ENCODE data around the gene ZNF318.
"Not testable (repeated sequence)": the region's sequence is repeated elsewhere in the genome, so short reads cannot be mapped to it uniquely, and the experiment has no call there.

The ZNF318 gene

GRCh38 chr6:43386492-43386891, 17.0 kb upstream of the ZNF318 start:
- no peak for DNase-seq

GRCh38 chr6:43383021-43383667, 13.7 kb upstream of the ZNF318 start:
- DNase-seq: no peak

GRCh38 chr6:43380858-43381257, 11.4 kb upstream of the ZNF318 start:
- not testable (repeated sequence) for DNase-seq

DNA sequence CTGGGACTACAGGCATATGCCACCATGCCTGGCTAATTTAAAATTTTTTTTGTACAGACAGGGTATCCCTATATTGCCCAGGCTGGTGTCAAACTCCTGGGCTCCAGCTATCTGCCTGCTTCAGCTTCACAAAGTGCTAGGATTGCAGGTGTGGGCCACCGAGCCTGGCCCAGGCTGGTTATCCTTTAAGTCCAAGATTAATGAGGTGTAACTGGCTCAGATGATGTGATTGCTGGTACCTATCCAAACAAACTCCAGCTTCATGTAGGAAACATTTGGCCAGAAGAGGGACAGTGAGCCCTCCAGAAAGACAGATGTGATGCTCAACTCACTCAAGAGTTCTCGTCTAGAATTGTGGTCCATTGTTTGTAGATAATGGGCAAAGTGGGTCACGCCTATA, 9.2 kb upstream of the ZNF318 start:
- DNase-seq: no peak

- no peak for DNase-seq
Observed at GRCh38 chr6:43377710-43378229, 8.3 kb upstream of the ZNF318 start.

GRCh38 chr6:43376551-43376981, 7.1 kb upstream of the ZNF318 start:
- DNase-seq: no peak

GRCh38 chr6:43375693-43376092, 6.2 kb upstream of the ZNF318 start:
- DNase-seq: no peak

- DNase-seq: no peak
Observed at GRCh38 chr6:43373252-43373875, 3.9 kb upstream of the ZNF318 start.

- not testable (repeated sequence) for DNase-seq
Observed at GRCh38 chr6:43370003-43370580, 645 bp upstream of the ZNF318 start.

GRCh38 chr6:43368259-43369160, 937 bp downstream of the ZNF318 start:
- peak; percentile 8 for DNase-seq

DNA sequence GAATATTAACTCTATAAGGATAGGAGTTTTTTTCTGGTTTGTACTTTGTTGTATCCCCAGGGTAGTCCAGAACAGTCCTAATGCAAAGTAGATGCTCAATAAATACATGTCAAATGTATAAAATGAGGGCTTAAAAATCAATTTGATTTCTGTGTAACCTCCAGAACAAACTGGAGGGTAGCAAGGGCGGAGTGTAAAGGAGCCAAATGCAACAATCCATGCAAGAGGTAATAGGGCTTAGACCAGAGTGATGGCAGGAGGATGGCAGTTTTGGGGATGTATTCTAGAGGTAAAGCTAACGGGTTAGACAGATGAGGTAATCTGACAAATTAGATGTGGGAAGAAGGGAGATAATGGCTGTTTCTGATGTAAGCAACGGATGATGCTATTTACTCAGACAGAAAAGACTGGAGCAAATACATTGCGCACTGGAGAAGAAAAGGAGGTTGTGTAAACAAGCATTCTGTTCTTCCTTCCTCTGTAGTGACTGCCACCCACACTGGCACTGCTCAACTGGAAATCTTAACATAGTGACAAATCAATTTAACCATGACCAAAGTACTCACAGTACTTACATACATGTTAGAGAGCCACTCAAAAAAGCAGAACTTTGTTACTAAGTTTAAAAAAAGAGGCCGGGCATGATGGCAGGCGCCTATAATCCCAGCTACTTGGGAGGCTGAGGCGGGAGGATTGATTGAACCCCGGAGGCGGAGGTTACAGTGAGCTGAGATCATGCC, 2.0 kb downstream of the ZNF318 start:
- no peak for DNase-seq

- no peak for DNase-seq
Observed at GRCh38 chr6:43361269-43361668, 8.2 kb downstream of the ZNF318 start.

DNA sequence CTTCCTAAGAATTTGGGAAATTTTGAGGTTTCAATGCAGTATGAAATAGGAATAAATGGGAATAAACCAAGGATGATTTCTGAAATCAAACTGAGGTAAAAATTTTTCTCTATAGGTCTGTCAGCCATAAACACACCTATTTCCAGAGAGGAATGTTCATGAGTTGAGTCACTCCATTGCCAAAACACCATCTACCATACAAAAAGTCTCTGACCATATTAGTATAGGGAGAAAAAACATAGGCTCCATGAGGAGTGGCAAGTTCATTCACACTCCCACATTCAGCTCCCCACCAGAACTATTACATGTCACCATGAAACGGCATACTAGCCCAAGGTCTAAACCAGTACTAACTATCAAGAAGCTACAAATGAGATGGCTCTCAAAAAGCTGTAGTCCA, 9.6 kb downstream of the ZNF318 start:
- no peak for DNase-seq

- no peak for DNase-seq
Observed at GRCh38 chr6:43359381-43359780, 10.1 kb downstream of the ZNF318 start.

- no peak for DNase-seq
Observed at GRCh38 chr6:43355862-43356590, 13.4 kb downstream of the ZNF318 start.

DNA sequence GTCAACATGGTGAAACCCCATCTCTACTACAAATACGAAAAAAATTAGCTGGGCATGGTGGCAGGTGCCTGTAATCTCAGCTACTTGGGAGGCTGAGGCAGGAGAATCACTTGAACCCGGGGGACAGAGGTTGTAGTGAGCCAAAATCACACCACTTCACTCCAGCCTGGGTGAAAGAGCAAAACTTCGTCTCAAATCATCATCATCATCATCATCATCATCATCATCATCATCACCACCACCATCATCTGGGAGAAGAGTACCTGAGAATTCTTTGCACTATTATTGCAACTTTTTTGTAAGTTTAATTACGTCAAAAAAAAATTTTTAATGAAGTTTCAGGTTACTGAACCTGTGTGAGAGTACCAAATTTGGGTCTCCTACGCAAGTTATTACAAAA, 17.5 kb downstream of the ZNF318 start:
- not testable (repeated sequence) for DNase-seq

- DNase-seq: no peak
Observed at GRCh38 chr6:43347444-43347843, 22.0 kb downstream of the ZNF318 start.

DNA sequence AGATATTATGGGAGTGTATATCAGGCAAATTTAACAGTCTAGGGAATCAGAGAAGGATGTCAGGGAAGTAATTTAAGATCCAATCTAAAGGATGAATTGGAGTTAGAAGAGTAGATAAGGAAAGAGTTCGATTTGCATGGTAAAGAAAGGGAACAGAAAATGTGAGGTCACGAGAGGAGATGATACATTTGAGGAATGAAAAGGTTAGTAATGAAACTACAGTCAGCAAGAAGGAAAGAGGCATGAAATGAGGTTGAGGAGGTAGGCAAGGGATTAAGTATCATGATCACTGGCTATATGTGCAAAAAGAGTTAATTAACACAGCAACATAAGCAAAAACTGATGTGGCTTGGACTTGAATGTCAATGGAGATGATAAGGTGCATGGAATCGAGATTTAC, 22.4 kb downstream of the ZNF318 start:
- DNase-seq: no peak

DNA sequence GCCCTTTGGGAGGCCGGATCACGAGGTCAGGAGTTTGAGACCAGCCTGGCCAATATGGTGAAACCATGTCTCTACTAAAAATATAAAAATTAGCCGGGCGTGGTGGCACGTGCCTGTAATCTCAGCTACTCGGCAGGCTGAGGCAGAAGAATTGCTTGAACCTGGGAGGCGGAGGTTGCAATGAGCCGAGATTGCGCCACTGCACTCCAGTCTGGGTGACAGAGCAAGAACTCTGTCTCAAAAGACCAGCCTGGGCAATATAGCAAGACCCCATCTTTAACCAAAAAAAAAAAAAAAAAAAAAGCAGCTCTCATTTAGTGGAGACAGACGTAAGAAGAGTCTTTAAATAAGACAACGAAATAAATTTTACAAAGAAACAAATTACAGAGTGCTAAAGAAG, 23.2 kb downstream of the ZNF318 start:
- DNase-seq: not testable (repeated sequence)

GRCh38 chr6:43339168-43339567, 30.3 kb downstream of the ZNF318 start:
- DNase-seq: no peak

DNA sequence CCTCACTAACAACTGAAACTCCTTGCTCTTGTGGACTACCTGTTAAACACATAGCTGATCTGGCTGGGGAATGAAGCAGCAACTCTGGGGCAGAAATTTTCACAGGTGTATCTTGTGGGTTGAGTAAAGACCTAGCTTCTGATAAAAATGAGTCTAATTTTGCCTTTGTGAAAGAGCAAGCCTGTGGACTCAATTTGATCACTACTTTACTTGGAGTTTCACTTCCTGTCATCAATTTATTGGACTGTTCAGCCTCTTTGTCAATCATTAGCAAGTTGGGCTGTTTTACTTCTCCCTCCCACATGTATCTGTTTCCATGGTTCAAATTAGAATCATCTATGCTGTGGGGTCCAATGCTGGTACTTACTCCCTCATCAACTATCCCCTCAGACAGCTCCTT, 31.2 kb downstream of the ZNF318 start:
- no peak for DNase-seq

GRCh38 chr6:43336382-43336781, 33.1 kb downstream of the ZNF318 start:
- no peak for DNase-seq

All from NCI-H1436 (cell line).